SK-N-SH (cell line): ENCODE results near the gene HSD11B2. TPM values are rescaled to one million over a fixed set of nuclear protein-coding genes. Genes with fewer than 3 reads are reported as not detected.

Source experiments
- CTCF ChIA-PET: fragments of 300-600, 350-600 bp; formaldehyde crosslinking; extraction: SDS; loops from one replicate; lab custom pipeline; 2021; lab: Yijun Ruan, JAX
- POLR2A ChIA-PET: fragments of 350-600 bp; sonication (Branson Sonifier 250); formaldehyde crosslinking; extraction: SDS; loops from one replicate; lab custom pipeline; 2020; ENCODE audit warnings: antibody characterized with exemption, inconsistent platforms; lab: Yijun Ruan, JAX
- DNase-seq: peaks from one replicate; pipeline ENCODE4 v3.0.0; 2012
- H2AFZ ChIP-seq: fragments of 200-600 bp; sonication (generic); 2 replicates; pipeline ENCODE4 v1.8.1; 2016; ENCODE audit warnings: antibody characterized with exemption, mild to moderate bottlenecking, low read depth
- H3F3A ChIP-seq: fragments of 200-600 bp; sonication (generic); replicated peaks from 2 replicates; pipeline ENCODE3; 2016; ENCODE audit warnings: antibody characterized with exemption, mild to moderate bottlenecking; ENCODE audit not compliant: insufficient read depth
- H3K27ac ChIP-seq, 2 experiments: fragments of 200-500 bp in 1 of 2; fragments of 200-600 bp in 1 of 2; sonication (Bioruptor generic) in 1 of 2; sonication (generic), shearing (Covaris generic) in 1 of 2; 2 replicates each; pipeline versions ENCODE4 v1.5.1 to v1.6.1; 2014 to 2016; ENCODE audit warnings: low read depth in 2 of 2, inconsistent platforms in 1 of 2, low read length in 1 of 2, mild to moderate bottlenecking in 1 of 2, mixed read lengths in 1 of 2
- H3K27me3 ChIP-seq: fragments of 200-600 bp; sonication (generic), shearing (Covaris generic); 2 replicates; pipeline ENCODE4 v1.6.1; 2016; ENCODE audit warnings: mixed run types; ENCODE audit not compliant: insufficient read depth
- H3K36me3 ChIP-seq, 2 experiments: fragments of 200-500 bp in 1 of 2; fragments of 200-600 bp in 1 of 2; sonication (Bioruptor generic) in 1 of 2; sonication (generic) in 1 of 2; replicated peaks in 1 of 2; 2 replicates each; pipeline versions ENCODE3 to v1.5.1; 2014 to 2016; ENCODE audit warnings: low read length in 1 of 2, mild to moderate bottlenecking in 1 of 2; ENCODE audit not compliant: insufficient read depth in 2 of 2, control insufficient read depth in 1 of 2
- H3K4me1 ChIP-seq, 2 experiments: fragments of 200-500 bp in 1 of 2; fragments of 200-600 bp in 1 of 2; sonication (Bioruptor generic) in 1 of 2; sonication (generic), shearing (Covaris generic) in 1 of 2; 2 replicates each; pipeline versions ENCODE4 v1.5.1 to v1.6.1; 2014 to 2016; ENCODE audit warnings: low read depth in 1 of 2, low read length in 1 of 2, mixed run types in 1 of 2; ENCODE audit not compliant: insufficient read depth in 2 of 2, control insufficient read depth in 1 of 2
- H3K4me2 ChIP-seq: fragments of 200-600 bp; sonication (generic), shearing (Covaris generic); 2 replicates; pipeline ENCODE4 v1.6.1; 2017; ENCODE audit warnings: mixed run types
- H3K4me3 ChIP-seq, 2 experiments: fragments of 200-500 bp in 1 of 2; fragments of 200-600 bp in 1 of 2; sonication (Bioruptor generic) in 1 of 2; sonication (generic), shearing (Covaris generic) in 1 of 2; 2 replicates each; pipeline versions ENCODE4 v1.5.1 to v1.8.1; 2014 to 2016; ENCODE audit warnings: low read depth in 2 of 2, inconsistent platforms in 1 of 2, low read length in 1 of 2, mild to moderate bottlenecking in 1 of 2, mixed read lengths in 1 of 2, moderate library complexity in 1 of 2
- H3K79me2 ChIP-seq: fragments of 200-600 bp; sonication (generic); 2 replicates; pipeline ENCODE4 v1.8.1; 2017; ENCODE audit warnings: mild to moderate bottlenecking; ENCODE audit not compliant: insufficient read depth
- H3K9ac ChIP-seq: fragments of 200-600 bp; sonication (generic); 2 replicates; pipeline ENCODE4 v1.6.1; 2017; ENCODE audit warnings: mixed run types
- H3K9me2 ChIP-seq: fragments of 200-600 bp; sonication (generic); 2 replicates; pipeline ENCODE4 v1.6.1; 2017; ENCODE audit warnings: mixed run types
- H3K9me3 ChIP-seq: fragments of 200-600 bp; sonication (generic); 2 replicates; pipeline ENCODE4 v1.6.1; 2017; ENCODE audit warnings: mixed run types, mild to moderate bottlenecking, moderate library complexity
- H4K20me1 ChIP-seq: fragments of 200-600 bp; sonication (generic); 2 replicates; pipeline ENCODE4 v1.6.1; 2017; ENCODE audit warnings: mild to moderate bottlenecking, mixed run types; ENCODE audit not compliant: insufficient read depth
- EP300 ChIP-seq, 2 experiments: IDR thresholded peaks; 2 replicates each; pipeline versions ENCODE4 v1.4.0 to v1.6.1; 2012; ENCODE audit warnings: borderline replicate concordance in 1 of 2, low read depth in 1 of 2, low read length in 1 of 2
- FOSL2 ChIP-seq: IDR thresholded peaks from 2 replicates; pipeline ENCODE4 v1.4.0; 2012; ENCODE audit warnings: low read depth, mild to moderate bottlenecking, moderate library complexity, borderline replicate concordance
- FOXJ3 ChIP-seq: sonication (generic); formaldehyde crosslinking; IDR thresholded peaks from 2 replicates; pipeline ENCODE4 v1.5.1; 2020; ENCODE audit warnings: mild to moderate bottlenecking, missing genetic modification reagents
- GABPA ChIP-seq: IDR thresholded peaks from 2 replicates; pipeline ENCODE4 v1.4.0; 2012; ENCODE audit warnings: low read depth, mild to moderate bottlenecking
- IRF3 ChIP-seq: fragments of 150-350 bp; IDR thresholded peaks from 2 replicates; pipeline ENCODE4 v1.6.1; 2016; ENCODE audit warnings: mild to moderate bottlenecking, low read depth, low read length
- JUND ChIP-seq: IDR thresholded peaks from 2 replicates; pipeline ENCODE4 v1.4.0; 2012
- NRF1 ChIP-seq: IDR thresholded peaks from 2 replicates; pipeline ENCODE4 v1.6.1; 2012; ENCODE audit warnings: low read depth, mild to moderate bottlenecking, low read length
- POLR2AphosphoS5 ChIP-seq: IDR thresholded peaks from 2 replicates; pipeline ENCODE4 v1.6.1; 2012; ENCODE audit warnings: low read depth, low read length
- RAD21 ChIP-seq: IDR thresholded peaks from 2 replicates; pipeline ENCODE4 v1.6.1; 2012; ENCODE audit warnings: mild to moderate bottlenecking, low read length
- RFX5 ChIP-seq: IDR thresholded peaks from 2 replicates; pipeline ENCODE4 v1.6.1; 2012; ENCODE audit warnings: mild to moderate bottlenecking, improper control_type of control experiment, low read length
- RXRA ChIP-seq: IDR thresholded peaks from 2 replicates; pipeline ENCODE4 v1.4.0; 2012; ENCODE audit warnings: low read depth, mild to moderate bottlenecking, borderline replicate concordance
- SIN3A ChIP-seq: IDR thresholded peaks from 2 replicates; pipeline ENCODE4 v1.6.1; 2012; ENCODE audit warnings: low read depth, mild to moderate bottlenecking, low read length, moderate library complexity, borderline replicate concordance
- TAF1 ChIP-seq: IDR thresholded peaks from 2 replicates; pipeline ENCODE4 v1.6.1; 2012; ENCODE audit warnings: low read depth, mild to moderate bottlenecking, low read length, moderate library complexity, borderline replicate concordance
- TEAD4 ChIP-seq: IDR thresholded peaks from 2 replicates; pipeline ENCODE4 v1.4.0; 2012; ENCODE audit warnings: mild to moderate bottlenecking, borderline replicate concordance; ENCODE audit not compliant: insufficient read depth
- USF1 ChIP-seq: IDR thresholded peaks from 2 replicates; pipeline ENCODE4 v1.4.0; 2012; ENCODE audit warnings: low read depth, borderline replicate concordance
- USF2 ChIP-seq: fragments of 150-350 bp; IDR thresholded peaks from 2 replicates; pipeline ENCODE4 v1.6.1; 2017; ENCODE audit warnings: antibody characterized with exemption, low read length, low read depth, borderline replicate concordance
- YY1 ChIP-seq: IDR thresholded peaks from 2 replicates; pipeline ENCODE4 v1.4.0; 2012; ENCODE audit warnings: low read depth, mild to moderate bottlenecking
- ZBTB33 ChIP-seq: IDR thresholded peaks from 2 replicates; pipeline ENCODE4 v1.4.0; 2012; ENCODE audit warnings: low read depth, borderline replicate concordance
- WGBS: methylation state at CpG from one replicate; pipeline ENCODE4 v1.1.6; 2017; ENCODE audit warnings: low lambda C conversion rate; 5-methylcytosine and 5-hydroxymethylcytosine counted together
- polyA plus RNA-seq, 3 experiments: library from polyadenylated mRNA; depleted of rRNA; stranded (reverse); fragments of >200 nt; gene quantifications; 2 replicates each; pipeline ENCODE4 v1.2.3, GENCODE V29; 2012

The HSD11B2 gene
- polyA plus RNA-seq, 1 of the 3 experiments (the other 2 are of a cell fraction): 0.23 TPM

- TF ChIP-seq IRF3: no peak
- TF ChIP-seq USF2: no peak
- no peak for TF ChIP-seq TAF1
- no peak for TF ChIP-seq RFX5
- no peak for TF ChIP-seq RXRA
- TF ChIP-seq FOSL2: no peak
- TF ChIP-seq ZBTB33: no peak
- TF ChIP-seq FOXJ3 (CRISPR knock-in tag): no peak
- no peak for TF ChIP-seq NRF1
Observed at GRCh38 chr16:67445913-67446907, 15.3 kb downstream of the HSD11B2 start (continued).

GRCh38 chr16:67446968-67447507 lies 16.1 kb downstream of the HSD11B2 start:
- H3K9ac ChIP-seq: no peak overlapping the region
- H3K27ac ChIP-seq: no peak overlapping the region
- no peak overlapping the region for H3K4me3 ChIP-seq
- H3K4me1 ChIP-seq: peaks cover 0 to 36% of the 10 kb centered on the region in 2 experiments; a peak in 1 of 4 replicates
- 94% methylated on average over 6 of the region's 8 CpGs for WGBS
- H3K9me2 ChIP-seq: no peaks in the 10 kb centered on the region
- peaks cover 4% of the 10 kb centered on the region; the same call in 1 of the 2 replicates for H3K79me2 ChIP-seq
- ChIA-PET CTCF (interaction anchor here (0.7 to 3.9 kb wide), 16 partner anchors 13 to 186 kb away, joined by 3 to 31 read pairs (median 5); partner anchors contain the start of genes ATP6V0D1 and HSD11B2), POLR2A (interaction anchor here (1.0 kb wide), 1 partner anchor 13 kb away, joined by 4 read pairs; no protein-coding TSS in a partner anchor)
- TF ChIP-seq POLR2AphosphoS5 (no peak), USF1 (no peak), YY1 (no peak), GABPA (no peak), TAF1 (no peak), JUND (no peak), SIN3A (no peak), RXRA (no peak), RAD21 (no peak), TEAD4 (no peak), EP300 (IDR thresholded peaks at IDR 0.05; ENCODE audit: borderline replicate concordance in 1 of 2, low read depth in 1 of 2, low read length in 1 of 2) (no peak)
- H3K27me3 ChIP-seq: no peaks in the 10 kb centered on the region
- peaks cover 25% of the 10 kb centered on the region; the same call in 1 of the 2 replicates for H4K20me1 ChIP-seq
- no peaks in the 10 kb centered on the region for H3K9me3 ChIP-seq
- no peak overlapping the region for H3K4me2 ChIP-seq
- H2AFZ ChIP-seq: no peak overlapping the region
- H3K36me3 ChIP-seq: peaks cover 0 to 29% of the 10 kb centered on the region in 2 experiments
- H3F3A ChIP-seq: no peaks in the 10 kb centered on the region
- DNase-seq: no peak
